Suprapubic skin (tissue), 4 donors: ENCODE measurements around the gene SLC44A1. TPM values are rescaled to one million over a fixed set of nuclear protein-coding genes. Genes with fewer than 3 reads are reported as not detected.

Experiments used
- DNase-seq, 2 donors: peaks; one replicate each; pipeline ENCODE4 v3.0.0-alpha.2; 2019; ENCODE audit warnings: low spot score in 2 of 2
- H3K27ac ChIP-seq: fragments of 200-600 bp; sonication (generic); one replicate; pipeline ENCODE4 v1.5.1; 2019
- H3K27me3 ChIP-seq: fragments of 200-600 bp; sonication (generic); one replicate; pipeline ENCODE4 v1.5.1; 2019
- H3K36me3 ChIP-seq: fragments of 200-600 bp; sonication (generic); one replicate; pipeline ENCODE4 v1.5.1; 2019
- H3K4me1 ChIP-seq: fragments of 200-600 bp; sonication (generic); one replicate; pipeline ENCODE4 v1.5.1; 2019
- H3K4me3 ChIP-seq: fragments of 200-600 bp; sonication (generic); one replicate; pipeline ENCODE4 v1.5.1; 2019; ENCODE audit warnings: mild to moderate bottlenecking
- H3K9me3 ChIP-seq: fragments of 200-600 bp; sonication (generic); one replicate; pipeline ENCODE4 v1.5.1; 2019
- EP300 ChIP-seq: sonication (generic); formaldehyde crosslinking; IDR thresholded peaks from one replicate; pipeline ENCODE4 v1.6.1; 2017; ENCODE audit warnings: antibody characterized with exemption
- POLR2A ChIP-seq, 2 donors: fragments of 450-650 bp; IDR thresholded peaks; one replicate each; pipeline ENCODE4 v1.6.1; 2017; ENCODE audit warnings: antibody characterized with exemption in 2 of 2, mild to moderate bottlenecking in 2 of 2, moderate library complexity in 2 of 2
- POLR2AphosphoS5 ChIP-seq, 3 donors: sonication (generic); formaldehyde crosslinking; IDR thresholded peaks; one replicate each; pipeline ENCODE4 v1.6.1; 2017; ENCODE audit warnings: antibody characterized with exemption in 3 of 3
- WGBS: methylation state at CpG from one replicate; pipeline ENCODE4 v1.1.5; 2018; 5-methylcytosine and 5-hydroxymethylcytosine counted together
- total RNA-seq, 4 donors: library from RNA; depleted of rRNA; stranded (reverse); fragments of >200 nt; gene quantifications; one replicate each; pipeline ENCODE4 v1.1.0, GENCODE V29; 2016
- TF ChIP-seq, protein P1 (sequence below), 2 donors: fragments of 200-600 bp in 1 of 2; fragments of 450-650 bp in 1 of 2; sonication (generic) in 1 of 2; IDR thresholded peaks; one replicate each; pipeline ENCODE4 v1.5.1; 2016 to 2019; ENCODE audit warnings: antibody characterized with exemption in 2 of 2, mild to moderate bottlenecking in 1 of 2, moderate library complexity in 1 of 2

Gene SLC44A1
- total RNA-seq, 4 donors from 2014 or later: 36.2 to 79.0 (median 57.2) TPM

GRCh38 chr9:105431424-105432246, 187.2 kb downstream of the SLC44A1 start:
- H3K9me3 ChIP-seq: no peaks in the 10 kb centered on the region
- no peaks in the 10 kb centered on the region for H3K27me3 ChIP-seq
- no peak overlapping the region for H3K27ac ChIP-seq
- H3K4me1 ChIP-seq: no peaks in the 10 kb centered on the region
- DNase-seq: no peak
- H3K36me3 ChIP-seq: no peaks in the 10 kb centered on the region
- H3K4me3 ChIP-seq: no peak overlapping the region
- WGBS: 85% methylated on average over 9 of the region's 9 CpGs
- TF ChIP-seq POLR2AphosphoS5 (IDR thresholded peaks at IDR 0.05) (no peak), EP300 (no peak), POLR2A (IDR thresholded peaks at IDR 0.05) (no peak)
- TF ChIP-seq, protein P1, sequence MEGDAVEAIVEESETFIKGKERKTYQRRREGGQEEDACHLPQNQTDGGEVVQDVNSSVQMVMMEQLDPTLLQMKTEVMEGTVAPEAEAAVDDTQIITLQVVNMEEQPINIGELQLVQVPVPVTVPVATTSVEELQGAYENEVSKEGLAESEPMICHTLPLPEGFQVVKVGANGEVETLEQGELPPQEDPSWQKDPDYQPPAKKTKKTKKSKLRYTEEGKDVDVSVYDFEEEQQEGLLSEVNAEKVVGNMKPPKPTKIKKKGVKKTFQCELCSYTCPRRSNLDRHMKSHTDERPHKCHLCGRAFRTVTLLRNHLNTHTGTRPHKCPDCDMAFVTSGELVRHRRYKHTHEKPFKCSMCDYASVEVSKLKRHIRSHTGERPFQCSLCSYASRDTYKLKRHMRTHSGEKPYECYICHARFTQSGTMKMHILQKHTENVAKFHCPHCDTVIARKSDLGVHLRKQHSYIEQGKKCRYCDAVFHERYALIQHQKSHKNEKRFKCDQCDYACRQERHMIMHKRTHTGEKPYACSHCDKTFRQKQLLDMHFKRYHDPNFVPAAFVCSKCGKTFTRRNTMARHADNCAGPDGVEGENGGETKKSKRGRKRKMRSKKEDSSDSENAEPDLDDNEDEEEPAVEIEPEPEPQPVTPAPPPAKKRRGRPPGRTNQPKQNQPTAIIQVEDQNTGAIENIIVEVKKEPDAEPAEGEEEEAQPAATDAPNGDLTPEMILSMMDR (IDR thresholded peaks at IDR 0.05): no peak

DNA sequence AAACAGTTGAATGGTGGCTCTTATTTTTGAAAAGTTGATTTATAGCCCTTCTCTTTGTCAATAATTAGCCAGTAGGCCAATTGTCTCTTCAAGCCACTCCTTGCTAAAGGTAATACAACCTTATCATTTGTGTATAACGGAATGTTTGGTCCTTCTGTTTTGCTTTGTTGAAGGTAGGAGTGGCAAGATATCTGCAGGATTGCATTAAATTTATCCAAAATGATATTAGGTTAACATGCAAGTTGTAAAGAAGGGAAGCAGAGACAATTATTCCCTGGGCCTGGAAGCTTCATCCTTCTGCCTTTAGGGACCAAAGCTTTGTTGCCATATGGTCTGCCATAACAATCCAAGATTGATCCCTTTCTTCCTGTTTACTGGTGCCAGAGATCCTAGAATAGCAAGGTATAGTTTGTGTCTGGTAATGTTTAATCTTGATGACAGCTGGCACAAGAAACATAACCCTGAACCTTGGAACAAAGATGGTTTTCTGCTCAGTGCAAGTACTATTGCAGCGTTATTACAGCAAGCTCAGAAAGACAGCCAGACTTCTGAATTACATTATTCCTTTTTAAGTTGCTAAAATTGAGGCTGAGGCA, 187.9 kb downstream of the SLC44A1 start:
- no peak for DNase-seq
- WGBS: 92% methylated on average over 2 of the region's 2 CpGs
- Histone ChIP-seq H3K9me3 (no peaks in the 10 kb centered on the region), H3K4me1 (no peaks in the 10 kb centered on the region), H3K4me3 (no peak overlapping the region), H3K27ac (no peak overlapping the region), H3K27me3 (no peaks in the 10 kb centered on the region), H3K36me3 (no peaks in the 10 kb centered on the region)
- no peak for TF ChIP-seq EP300
- no peak for TF ChIP-seq POLR2AphosphoS5 (IDR thresholded peaks at IDR 0.05)
- no peak for TF ChIP-seq POLR2A (IDR thresholded peaks at IDR 0.05)
- TF ChIP-seq, protein P1 (IDR thresholded peaks at IDR 0.05): no peak

DNA sequence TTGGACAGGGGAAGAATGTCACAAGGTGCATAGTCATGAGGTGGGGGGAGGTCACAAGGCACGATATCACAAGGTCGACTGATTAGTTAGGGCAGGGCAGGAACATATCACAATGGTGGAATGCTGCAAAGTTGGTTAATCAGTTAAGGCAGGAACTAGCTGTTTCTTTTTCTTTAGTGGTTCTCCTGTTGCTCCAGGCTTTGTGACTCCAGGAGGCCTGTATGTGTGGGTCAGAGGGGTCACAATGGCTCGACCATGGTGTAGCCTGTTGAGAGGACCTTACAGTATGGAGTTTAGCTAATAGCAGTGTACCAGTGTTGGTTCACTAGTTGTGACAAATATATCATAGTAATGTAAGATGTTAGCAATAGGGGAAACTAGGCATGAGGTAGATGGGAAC, 191.0 kb downstream of the SLC44A1 start:
- TF ChIP-seq, protein P1 (IDR thresholded peaks at IDR 0.05): no peak
- no peak for TF ChIP-seq EP300
- TF ChIP-seq POLR2A (IDR thresholded peaks at IDR 0.05): no peak
- no peak for TF ChIP-seq POLR2AphosphoS5 (IDR thresholded peaks at IDR 0.05)
- no peaks in the 10 kb centered on the region for H3K27me3 ChIP-seq
- H3K9me3 ChIP-seq: no peaks in the 10 kb centered on the region
- H3K4me3 ChIP-seq: no peak overlapping the region
- 85% methylated on average over 3 of the region's 3 CpGs for whole genome bisulfite sequencing
- H3K4me1 ChIP-seq: no peaks in the 10 kb centered on the region
- DNase-seq: no peak
- H3K27ac ChIP-seq: no peak overlapping the region
- H3K36me3 ChIP-seq: no peaks in the 10 kb centered on the region

- no peaks in the 10 kb centered on the region for H3K36me3 ChIP-seq
- H3K4me1 ChIP-seq: no peaks in the 10 kb centered on the region
- no peaks in the 10 kb centered on the region for H3K9me3 ChIP-seq
- TF ChIP-seq POLR2AphosphoS5 (IDR thresholded peaks at IDR 0.05) (no peak), POLR2A (IDR thresholded peaks at IDR 0.05) (no peak), EP300 (no peak)
- TF ChIP-seq, protein P1 (IDR thresholded peaks at IDR 0.05): no peak
- no peak for DNase-seq
- no peak overlapping the region for H3K4me3 ChIP-seq
- H3K27me3 ChIP-seq: no peaks in the 10 kb centered on the region
- WGBS: 90% methylated on average over 4 of the region's 4 CpGs
- H3K27ac ChIP-seq: no peak overlapping the region
Observed at GRCh38 chr9:105436783-105437182, 192.3 kb downstream of the SLC44A1 start.

DNA sequence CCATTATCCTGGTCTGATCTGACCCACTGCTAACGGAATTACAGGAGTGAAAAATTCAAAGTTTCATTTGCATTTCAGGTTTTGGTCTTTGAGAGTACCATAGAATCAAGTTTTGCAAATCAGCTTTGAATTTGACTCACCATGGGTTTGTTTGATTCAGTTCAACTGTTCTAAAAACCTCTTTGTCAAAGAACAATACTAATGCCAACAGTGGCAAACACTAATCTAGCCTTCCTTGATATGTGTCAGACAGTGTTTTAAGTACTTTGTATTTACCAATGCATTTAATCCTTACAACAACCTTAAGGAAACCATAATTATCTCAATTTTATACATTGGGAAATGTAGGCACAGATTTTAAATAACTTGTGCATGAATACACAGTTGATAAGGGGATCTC, 193.3 kb downstream of the SLC44A1 start:
- no peaks in the 10 kb centered on the region for H3K9me3 ChIP-seq
- no peaks in the 10 kb centered on the region for H3K36me3 ChIP-seq
- DNase-seq: no peak
- no peak overlapping the region for H3K4me3 ChIP-seq
- 91% methylated on average over 1 of the region's 1 CpG for WGBS
- no peaks in the 10 kb centered on the region for H3K27me3 ChIP-seq
- TF ChIP-seq POLR2A (IDR thresholded peaks at IDR 0.05): no peak
- TF ChIP-seq, protein P1 (IDR thresholded peaks at IDR 0.05): no peak
- TF ChIP-seq POLR2AphosphoS5 (IDR thresholded peaks at IDR 0.05): no peak
- TF ChIP-seq EP300: no peak
- no peaks in the 10 kb centered on the region for H3K4me1 ChIP-seq
- no peak overlapping the region for H3K27ac ChIP-seq
